ENCODE data around the gene GRB10.

GRB10 gene

GRCh38 chr7:50657341-50657873 lies 125.3 kb downstream of the GRB10 start:
- Mint-ChIP-seq H3K4me1 (peaks cover 9% of the 10 kb centered on the region), H3K27me3 (ENCODE audit: low read depth) (no peaks in the 10 kb centered on the region), H3K9me3 (no peaks in the 10 kb centered on the region), H3K36me3 (ENCODE audit: low read depth) (peaks cover 17% of the 10 kb centered on the region), H3K4me3 (no peak overlapping the region), H3K27ac (no peak overlapping the region)
- TF ChIP-seq CTCF (IDR thresholded peaks at IDR 0.05; ENCODE audit: unreplicated experiment in 3 of 3): no peak

GRCh38 chr7:50656141-50656895 lies 126.4 kb downstream of the GRB10 start:
- peaks cover 9% of the 10 kb centered on the region for H3K4me1 Mint-ChIP-seq
- H3K27me3 Mint-ChIP-seq (ENCODE audit: low read depth): no peaks in the 10 kb centered on the region
- H3K27ac Mint-ChIP-seq: no peak overlapping the region
- TF ChIP-seq CTCF (IDR thresholded peaks at IDR 0.05; ENCODE audit: unreplicated experiment in 3 of 3): no peak
- H3K4me3 Mint-ChIP-seq: no peak overlapping the region
- no peaks in the 10 kb centered on the region for H3K9me3 Mint-ChIP-seq
- H3K36me3 Mint-ChIP-seq (ENCODE audit: low read depth): peaks cover 12% of the 10 kb centered on the region

GRCh38 chr7:50655490-50655889 lies 127.2 kb downstream of the GRB10 start:
- no peak for TF ChIP-seq CTCF (IDR thresholded peaks at IDR 0.05; ENCODE audit: unreplicated experiment in 3 of 3)
- Mint-ChIP-seq H3K9me3 (no peaks in the 10 kb centered on the region), H3K27ac (no peak overlapping the region), H3K4me1 (peaks cover 9% of the 10 kb centered on the region), H3K36me3 (ENCODE audit: low read depth) (peaks cover 13% of the 10 kb centered on the region), H3K27me3 (ENCODE audit: low read depth) (no peaks in the 10 kb centered on the region), H3K4me3 (no peak overlapping the region)

GRCh38 chr7:50655020-50655419 lies 127.7 kb downstream of the GRB10 start:
- TF ChIP-seq CTCF (IDR thresholded peaks at IDR 0.05; ENCODE audit: unreplicated experiment in 3 of 3): no peak
- no peak overlapping the region for H3K27ac Mint-ChIP-seq
- peaks cover 14% of the 10 kb centered on the region for H3K36me3 Mint-ChIP-seq (ENCODE audit: low read depth)
- H3K27me3 Mint-ChIP-seq (ENCODE audit: low read depth): no peaks in the 10 kb centered on the region
- peaks cover 9% of the 10 kb centered on the region for H3K4me1 Mint-ChIP-seq
- H3K9me3 Mint-ChIP-seq: no peaks in the 10 kb centered on the region
- no peak overlapping the region for H3K4me3 Mint-ChIP-seq

GRCh38 chr7:50653981-50654425 lies 128.7 kb downstream of the GRB10 start:
- Mint-ChIP-seq H3K27me3 (ENCODE audit: low read depth) (no peaks in the 10 kb centered on the region), H3K36me3 (ENCODE audit: low read depth) (peaks cover 19% of the 10 kb centered on the region), H3K27ac (no peak overlapping the region), H3K4me3 (no peak overlapping the region), H3K4me1 (peaks cover 9% of the 10 kb centered on the region), H3K9me3 (no peaks in the 10 kb centered on the region)
- TF ChIP-seq CTCF (IDR thresholded peaks at IDR 0.05; ENCODE audit: unreplicated experiment in 3 of 3): no peak

Measured in nephron (organoid).